Thoracic aorta (tissue), 2 donors: ENCODE data around the gene RGS16. TPM values are rescaled to one million over a fixed set of nuclear protein-coding genes. Genes with fewer than 3 reads are reported as not detected.

Experiments
- ATAC-seq: fragments of 150-250 bp; one replicate; pipeline ENCODE4 v1.8.0; 2017; ENCODE audit warnings: low read depth; ENCODE audit not compliant: insufficient number of reproducible peaks, low FRiP score
- DNase-seq: peaks from one replicate; pipeline ENCODE4 v3.0.0-alpha.2; 2020; ENCODE audit warnings: low spot score
- H3K27ac ChIP-seq, 2 donors: fragments of 200-600 bp; sonication (generic); 1 replicate in 1 of 2; 2 replicates in 1 of 2; pipeline ENCODE4 v1.5.1; 2016; ENCODE audit warnings: mild to moderate bottlenecking in 2 of 2, moderate library complexity in 2 of 2
- H3K27me3 ChIP-seq: fragments of 200-600 bp; sonication (generic); replicated peaks from 2 replicates; pipeline ENCODE4 v1.6.0; 2016; ENCODE audit warnings: mild to moderate bottlenecking; ENCODE audit not compliant: insufficient read depth
- H3K36me3 ChIP-seq: fragments of 200-600 bp; sonication (generic); one replicate; pipeline ENCODE4 v1.5.1; 2016
- H3K4me1 ChIP-seq, 2 donors: fragments of 200-600 bp; sonication (generic); 1 replicate in 1 of 2; 2 replicates in 1 of 2; pipeline versions ENCODE4 v1.5.1 to v1.6.0; 2016; ENCODE audit warnings: low read depth in 2 of 2, mild to moderate bottlenecking in 1 of 2; ENCODE audit not compliant: control insufficient read depth in 1 of 2
- H3K4me3 ChIP-seq: fragments of 200-600 bp; sonication (generic); 2 replicates; pipeline ENCODE4 v1.5.1; 2016; ENCODE audit warnings: mild to moderate bottlenecking
- H3K9me3 ChIP-seq: fragments of 200-600 bp; sonication (generic); 2 replicates; pipeline ENCODE4 v1.5.1; 2016
- CTCF ChIP-seq: fragments of 200-600 bp; sonication (generic); IDR thresholded peaks from one replicate; pipeline ENCODE4 v1.5.1; 2019; ENCODE audit warnings: antibody characterized with exemption
- total RNA-seq, 2 donors: library from RNA; depleted of rRNA; stranded (reverse); fragments of >200 nt; gene quantifications; one replicate each; pipeline versions ENCODE4 v1.1.0 to v1.2.3, GENCODE V29; 2016

The RGS16 gene
- total RNA-seq, 2 donors from 2014 or later: 8.8 to 15.2 TPM

GRCh38 chr1:182630586-182630985, 26.4 kb upstream of the RGS16 start:
- Histone ChIP-seq H3K27ac (no peak overlapping the region), H3K27me3 (no peaks in the 10 kb centered on the region), H3K36me3 (no peaks in the 10 kb centered on the region), H3K4me3 (no peak overlapping the region), H3K4me1 (no peaks in the 10 kb centered on the region), H3K9me3 (no peaks in the 10 kb centered on the region)
- TF ChIP-seq CTCF: no peak
- ATAC-seq (no peak), DNase-seq (no peak)

- Histone ChIP-seq H3K27ac (no peak overlapping the region), H3K4me1 (no peaks in the 10 kb centered on the region), H3K4me3 (no peak overlapping the region), H3K9me3 (no peaks in the 10 kb centered on the region), H3K36me3 (no peaks in the 10 kb centered on the region), H3K27me3 (no peaks in the 10 kb centered on the region)
- no peak for TF ChIP-seq CTCF
- ATAC-seq (no peak), DNase-seq (no peak)
Observed at GRCh38 chr1:182629499-182630096, 25.4 kb upstream of the RGS16 start.

GRCh38 chr1:182629080-182629479, 24.9 kb upstream of the RGS16 start:
- no peak for ATAC-seq
- no peaks in the 10 kb centered on the region for H3K27me3 ChIP-seq
- H3K36me3 ChIP-seq: no peaks in the 10 kb centered on the region
- no peak for DNase-seq
- no peaks in the 10 kb centered on the region for H3K4me1 ChIP-seq
- H3K27ac ChIP-seq: no peak overlapping the region
- no peak for TF ChIP-seq CTCF
- no peak overlapping the region for H3K4me3 ChIP-seq
- no peaks in the 10 kb centered on the region for H3K9me3 ChIP-seq

- H3K4me1 ChIP-seq: no peaks in the 10 kb centered on the region
- H3K9me3 ChIP-seq: no peaks in the 10 kb centered on the region
- no peak for TF ChIP-seq CTCF
- H3K4me3 ChIP-seq: no peak overlapping the region
- ATAC-seq (no peak), DNase-seq (no peak)
- H3K36me3 ChIP-seq: no peaks in the 10 kb centered on the region
- no peaks in the 10 kb centered on the region for H3K27me3 ChIP-seq
- no peak overlapping the region for H3K27ac ChIP-seq
Observed at GRCh38 chr1:182628657-182629056, 24.5 kb upstream of the RGS16 start.

GRCh38 chr1:182627622-182628021, 23.4 kb upstream of the RGS16 start:
- DNase-seq: no peak
- Histone ChIP-seq H3K27me3 (no peaks in the 10 kb centered on the region), H3K27ac (no peak overlapping the region), H3K36me3 (no peaks in the 10 kb centered on the region), H3K9me3 (no peaks in the 10 kb centered on the region), H3K4me3 (no peak overlapping the region), H3K4me1 (no peaks in the 10 kb centered on the region)
- TF ChIP-seq CTCF: no peak
- ATAC-seq: no peak
